K562 (cell line): ENCODE results near the gene VPS18. TPM values are rescaled to one million over a fixed set of nuclear protein-coding genes. Genes with fewer than 3 reads are reported as not detected.

Source experiments
- CHD2 ChIP-seq: IDR thresholded peaks from 2 replicates; pipeline ENCODE4 v1.6.1; 2011; ENCODE audit warnings: low read depth, low read length
- ETV1 ChIP-seq: fragments of 450-650 bp; conservative IDR thresholded peaks from 2 replicates; pipeline ENCODE4 v1.6.1; 2016; ENCODE audit warnings: missing genetic modification characterization, control low read depth, low read depth, missing compliant biosample characterization
- EZH2 ChIP-seq: IDR thresholded peaks from 2 replicates; pipeline ENCODE4 v1.6.1; 2012; ENCODE audit warnings: low read depth, mild to moderate bottlenecking, inconsistent platforms, low read length, borderline replicate concordance
- NCOA4 ChIP-seq: fragments of 450-650 bp; IDR thresholded peaks from 2 replicates; pipeline ENCODE4 v1.6.1; 2018; ENCODE audit warnings: mild to moderate bottlenecking; ENCODE audit not compliant: partially characterized antibody
- POLR2AphosphoS2 ChIP-seq: IDR thresholded peaks from 2 replicates; pipeline ENCODE4 v1.6.1; 2012; ENCODE audit warnings: low read length, improper control_type of control experiment
- POLR2B ChIP-seq: fragments of 450-650 bp; IDR thresholded peaks from 2 replicates; pipeline ENCODE4 v1.6.1; 2018; ENCODE audit warnings: low read depth; ENCODE audit not compliant: partially characterized antibody
- RBFOX2 ChIP-seq: fragments of 200-400 bp; formaldehyde crosslinking; IDR thresholded peaks from 2 replicates; pipeline ENCODE4 v1.6.1; 2017; ENCODE audit warnings: low read depth, mild to moderate bottlenecking, low read length, moderate library complexity
- RFX5 ChIP-seq: IDR thresholded peaks from 2 replicates; pipeline ENCODE4 v1.6.1; 2011; ENCODE audit warnings: low read depth, mild to moderate bottlenecking, improper control_type of control experiment, low read length
- SMARCC2 ChIP-seq: fragments of 450-650 bp; IDR thresholded peaks from 2 replicates; pipeline ENCODE4 v1.6.1; 2017; ENCODE audit warnings: antibody characterized with exemption, moderate library complexity, mild to moderate bottlenecking, low read depth
- TRIM24 ChIP-seq, 2 experiments: fragments of 450-650 bp; IDR thresholded peaks; 2 replicates each; pipeline ENCODE4 v1.6.1; 2016
- ZKSCAN3 ChIP-seq: fragments of 250-450 bp; sonication (Bioruptor Pico); IDR thresholded peaks from 2 replicates; pipeline ENCODE4 v1.4.0; 2020
- ZNF282 ChIP-seq: sonication (generic); formaldehyde crosslinking; IDR thresholded peaks from 2 replicates; pipeline ENCODE4 v1.8.1; 2023; ENCODE audit warnings: missing genetic modification reagents
- ZNF830 ChIP-seq: fragments of 250-450 bp; sonication (Bioruptor Pico); IDR thresholded peaks from 2 replicates; pipeline ENCODE4 v1.5.0; 2021; ENCODE audit warnings: mild to moderate bottlenecking
- polyA plus RNA-seq, 8 experiments: library from polyadenylated mRNA; depleted of rRNA in 4 of 8; stranded (reverse) in 5 of 8; unstranded in 3 of 8; fragments of >200 nt; fragmentation: Nextera tagmentation in 2 of 8; fragmentation: Illumina TruSeq in 1 of 8; extraction: Ambion mirVana in 2 of 8; extraction: Trizol in 1 of 8; gene quantifications; 2 replicates each; pipeline versions ENCODE4 v1.2.1 to v1.2.3, GENCODE V29; 2011 to 2014; ENCODE audit warnings: inconsistent platforms in 1 of 8, missing spikeins in 1 of 8
- total RNA-seq, 7 experiments: library from RNA; depleted of rRNA in 6 of 7; stranded (reverse); fragments of >200 nt in 6 of 7; fragmentation: Illumina TruSeq in 2 of 7; extraction: Trizol in 2 of 7; gene quantifications; 2 replicates each; pipeline versions ENCODE4 v1.2.1 to v1.2.3, GENCODE V29; 2011 to 2021; ENCODE audit warnings: low replicate concordance in 1 of 7
- TF ChIP-seq, protein P1 (sequence below): fragments of 450-650 bp; IDR thresholded peaks from 2 replicates; pipeline ENCODE4 v1.6.1; 2017; ENCODE audit warnings: antibody characterized with exemption, mild to moderate bottlenecking
- TF ChIP-seq, protein P2 (sequence below): sonication (generic); formaldehyde crosslinking; IDR thresholded peaks from 2 replicates; pipeline ENCODE4 v1.8.0; 2022; ENCODE audit warnings: mild to moderate bottlenecking, low read depth, missing genetic modification reagents
- TF ChIP-seq, protein P3 (sequence below): sonication (generic); formaldehyde crosslinking; IDR thresholded peaks from 2 replicates; pipeline ENCODE4 v1.8.0; 2022; ENCODE audit warnings: missing genetic modification reagents, mild to moderate bottlenecking, borderline replicate concordance
- TF ChIP-seq, protein P4 (sequence below): IDR thresholded peaks from 2 replicates; pipeline ENCODE4 v1.6.1; 2011; ENCODE audit warnings: borderline replicate concordance, low read depth, mild to moderate bottlenecking, moderate library complexity, low read length; ENCODE audit not compliant: insufficient read depth, poor library complexity, severe bottlenecking
- TF ChIP-seq, protein P5 (sequence below): fragments of 450-650 bp; formaldehyde crosslinking; conservative IDR thresholded peaks from 2 replicates; pipeline ENCODE4 v1.4.0; 2022; ENCODE audit warnings: mild to moderate bottlenecking, missing genetic modification characterization

Gene VPS18
- total and polyA plus RNA-seq, 9 of the 15 experiments (the other 6 are each of a cell fraction or from before 2014, with no cell fraction given) = 0.73 to 19.9 (median 8.5) TPM

DNA sequence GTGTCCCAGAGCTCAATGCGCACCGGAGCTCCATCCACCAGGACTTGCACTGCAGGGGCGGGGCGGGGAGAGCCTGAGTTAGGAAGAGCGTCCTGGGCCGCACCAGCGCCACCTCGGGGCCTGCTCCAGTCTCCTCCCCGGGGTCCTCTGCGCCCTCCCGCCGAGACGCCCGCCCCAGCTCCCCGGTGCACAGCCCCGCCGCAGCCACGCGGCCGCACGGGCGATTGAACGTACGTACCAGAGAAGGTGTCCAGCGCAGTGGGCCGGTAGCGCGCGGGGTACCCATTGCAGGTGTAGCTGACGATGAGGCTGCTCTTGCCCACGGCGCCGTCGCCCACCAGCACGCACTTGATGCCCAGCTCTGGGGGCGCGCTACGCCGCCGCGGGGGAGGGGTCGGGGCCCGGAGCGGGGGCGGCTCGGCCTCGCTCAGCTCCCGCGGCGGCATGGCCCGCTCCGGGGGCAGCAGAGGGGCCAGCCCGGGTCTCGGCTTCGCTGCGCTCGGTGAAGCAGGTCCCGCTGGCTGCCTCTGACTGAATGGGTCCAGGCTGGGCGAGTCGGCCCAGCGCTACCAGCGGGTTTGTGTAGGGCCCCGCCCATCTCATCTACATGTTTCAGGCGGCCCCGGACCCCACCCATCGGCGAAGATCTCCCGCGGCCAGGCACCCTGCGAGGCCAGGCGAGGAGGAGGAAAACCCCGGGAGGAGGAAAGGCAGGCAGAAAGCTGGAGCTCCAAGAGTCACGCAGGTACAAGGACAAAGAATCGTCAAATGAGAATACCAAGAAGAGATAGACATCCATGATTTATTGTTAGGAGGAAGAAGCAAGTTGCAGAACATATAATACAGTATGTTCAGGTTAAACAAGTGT, 20.3 kb upstream of the VPS18 start, which contains the start of gene RHOV (continued):
- TF ChIP-seq, protein P1, sequence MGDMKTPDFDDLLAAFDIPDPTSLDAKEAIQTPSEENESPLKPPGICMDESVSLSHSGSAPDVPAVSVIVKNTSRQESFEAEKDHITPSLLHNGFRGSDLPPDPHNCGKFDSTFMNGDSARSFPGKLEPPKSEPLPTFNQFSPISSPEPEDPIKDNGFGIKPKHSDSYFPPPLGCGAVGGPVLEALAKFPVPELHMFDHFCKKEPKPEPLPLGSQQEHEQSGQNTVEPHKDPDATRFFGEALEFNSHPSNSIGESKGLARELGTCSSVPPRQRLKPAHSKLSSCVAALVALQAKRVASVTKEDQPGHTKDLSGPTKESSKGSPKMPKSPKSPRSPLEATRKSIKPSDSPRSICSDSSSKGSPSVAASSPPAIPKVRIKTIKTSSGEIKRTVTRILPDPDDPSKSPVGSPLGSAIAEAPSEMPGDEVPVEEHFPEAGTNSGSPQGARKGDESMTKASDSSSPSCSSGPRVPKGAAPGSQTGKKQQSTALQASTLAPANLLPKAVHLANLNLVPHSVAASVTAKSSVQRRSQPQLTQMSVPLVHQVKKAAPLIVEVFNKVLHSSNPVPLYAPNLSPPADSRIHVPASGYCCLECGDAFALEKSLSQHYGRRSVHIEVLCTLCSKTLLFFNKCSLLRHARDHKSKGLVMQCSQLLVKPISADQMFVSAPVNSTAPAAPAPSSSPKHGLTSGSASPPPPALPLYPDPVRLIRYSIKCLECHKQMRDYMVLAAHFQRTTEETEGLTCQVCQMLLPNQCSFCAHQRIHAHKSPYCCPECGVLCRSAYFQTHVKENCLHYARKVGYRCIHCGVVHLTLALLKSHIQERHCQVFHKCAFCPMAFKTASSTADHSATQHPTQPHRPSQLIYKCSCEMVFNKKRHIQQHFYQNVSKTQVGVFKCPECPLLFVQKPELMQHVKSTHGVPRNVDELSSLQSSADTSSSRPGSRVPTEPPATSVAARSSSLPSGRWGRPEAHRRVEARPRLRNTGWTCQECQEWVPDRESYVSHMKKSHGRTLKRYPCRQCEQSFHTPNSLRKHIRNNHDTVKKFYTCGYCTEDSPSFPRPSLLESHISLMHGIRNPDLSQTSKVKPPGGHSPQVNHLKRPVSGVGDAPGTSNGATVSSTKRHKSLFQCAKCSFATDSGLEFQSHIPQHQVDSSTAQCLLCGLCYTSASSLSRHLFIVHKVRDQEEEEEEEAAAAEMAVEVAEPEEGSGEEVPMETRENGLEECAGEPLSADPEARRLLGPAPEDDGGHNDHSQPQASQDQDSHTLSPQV = 0 out of 2 replicates have a peak, but pooled peaks have one; percentile 35
- TF ChIP-seq RBFOX2 = peak; percentile 80
- no peak for TF ChIP-seq NCOA4
- no peak for TF ChIP-seq POLR2B
- no peak for TF ChIP-seq CHD2
- no peak for TF ChIP-seq ZNF282 (CRISPR knock-in tag)
- TF ChIP-seq, protein P2, sequence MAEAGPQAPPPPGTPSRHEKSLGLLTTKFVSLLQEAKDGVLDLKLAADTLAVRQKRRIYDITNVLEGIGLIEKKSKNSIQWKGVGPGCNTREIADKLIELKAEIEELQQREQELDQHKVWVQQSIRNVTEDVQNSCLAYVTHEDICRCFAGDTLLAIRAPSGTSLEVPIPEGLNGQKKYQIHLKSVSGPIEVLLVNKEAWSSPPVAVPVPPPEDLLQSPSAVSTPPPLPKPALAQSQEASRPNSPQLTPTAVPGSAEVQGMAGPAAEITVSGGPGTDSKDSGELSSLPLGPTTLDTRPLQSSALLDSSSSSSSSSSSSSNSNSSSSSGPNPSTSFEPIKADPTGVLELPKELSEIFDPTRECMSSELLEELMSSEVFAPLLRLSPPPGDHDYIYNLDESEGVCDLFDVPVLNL (CRISPR knock-in tag) = no peak
- no peak for TF ChIP-seq TRIM24 (IDR thresholded peaks at IDR 0.05)
- TF ChIP-seq, protein P3, sequence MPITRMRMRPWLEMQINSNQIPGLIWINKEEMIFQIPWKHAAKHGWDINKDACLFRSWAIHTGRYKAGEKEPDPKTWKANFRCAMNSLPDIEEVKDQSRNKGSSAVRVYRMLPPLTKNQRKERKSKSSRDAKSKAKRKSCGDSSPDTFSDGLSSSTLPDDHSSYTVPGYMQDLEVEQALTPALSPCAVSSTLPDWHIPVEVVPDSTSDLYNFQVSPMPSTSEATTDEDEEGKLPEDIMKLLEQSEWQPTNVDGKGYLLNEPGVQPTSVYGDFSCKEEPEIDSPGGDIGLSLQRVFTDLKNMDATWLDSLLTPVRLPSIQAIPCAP (CRISPR knock-in tag) = no peak
- TF ChIP-seq, protein P4, sequence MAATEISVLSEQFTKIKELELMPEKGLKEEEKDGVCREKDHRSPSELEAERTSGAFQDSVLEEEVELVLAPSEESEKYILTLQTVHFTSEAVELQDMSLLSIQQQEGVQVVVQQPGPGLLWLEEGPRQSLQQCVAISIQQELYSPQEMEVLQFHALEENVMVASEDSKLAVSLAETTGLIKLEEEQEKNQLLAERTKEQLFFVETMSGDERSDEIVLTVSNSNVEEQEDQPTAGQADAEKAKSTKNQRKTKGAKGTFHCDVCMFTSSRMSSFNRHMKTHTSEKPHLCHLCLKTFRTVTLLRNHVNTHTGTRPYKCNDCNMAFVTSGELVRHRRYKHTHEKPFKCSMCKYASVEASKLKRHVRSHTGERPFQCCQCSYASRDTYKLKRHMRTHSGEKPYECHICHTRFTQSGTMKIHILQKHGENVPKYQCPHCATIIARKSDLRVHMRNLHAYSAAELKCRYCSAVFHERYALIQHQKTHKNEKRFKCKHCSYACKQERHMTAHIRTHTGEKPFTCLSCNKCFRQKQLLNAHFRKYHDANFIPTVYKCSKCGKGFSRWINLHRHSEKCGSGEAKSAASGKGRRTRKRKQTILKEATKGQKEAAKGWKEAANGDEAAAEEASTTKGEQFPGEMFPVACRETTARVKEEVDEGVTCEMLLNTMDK = peak; percentile 38
- TF ChIP-seq EZH2 = no peak
- TF ChIP-seq ETV1 (tag) = no peak
- no peak for TF ChIP-seq POLR2AphosphoS2
- TF ChIP-seq RFX5 = no peak
- no peak for TF ChIP-seq ZKSCAN3 (CRISPR knock-in tag)
- TF ChIP-seq, protein P5, sequence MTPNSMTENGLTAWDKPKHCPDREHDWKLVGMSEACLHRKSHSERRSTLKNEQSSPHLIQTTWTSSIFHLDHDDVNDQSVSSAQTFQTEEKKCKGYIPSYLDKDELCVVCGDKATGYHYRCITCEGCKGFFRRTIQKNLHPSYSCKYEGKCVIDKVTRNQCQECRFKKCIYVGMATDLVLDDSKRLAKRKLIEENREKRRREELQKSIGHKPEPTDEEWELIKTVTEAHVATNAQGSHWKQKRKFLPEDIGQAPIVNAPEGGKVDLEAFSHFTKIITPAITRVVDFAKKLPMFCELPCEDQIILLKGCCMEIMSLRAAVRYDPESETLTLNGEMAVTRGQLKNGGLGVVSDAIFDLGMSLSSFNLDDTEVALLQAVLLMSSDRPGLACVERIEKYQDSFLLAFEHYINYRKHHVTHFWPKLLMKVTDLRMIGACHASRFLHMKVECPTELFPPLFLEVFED (CRISPR knock-in tag) = no peak
- no peak for TF ChIP-seq SMARCC2
- TF ChIP-seq ZNF830 (CRISPR knock-in tag) = no peak
